CD14-positive monocyte (primary cell): ENCODE results near the gene PITHD1. TPM values are rescaled to one million over a fixed set of nuclear protein-coding genes. Genes with fewer than 3 reads are reported as not detected.

Experiments used
- DNase-seq, 3 donors: peaks; one replicate each; pipeline ENCODE4 v3.0.0-alpha.2; 2011 to 2022
- H2AFZ ChIP-seq: 2 replicates; pipeline ENCODE4 v1.6.0; 2012; ENCODE audit warnings: mild to moderate bottlenecking, low read depth, low read length, inconsistent platforms; ENCODE audit not compliant: insufficient read depth, poor library complexity, severe bottlenecking
- H3K27ac ChIP-seq, 2 donors: 1 replicate in 1 of 2; 2 replicates in 1 of 2; pipeline ENCODE4 v1.5.1; 2012 to 2013; ENCODE audit warnings: low read length in 2 of 2, control low read depth in 1 of 2, inconsistent platforms in 1 of 2, low read depth in 1 of 2, mild to moderate bottlenecking in 1 of 2
- H3K27me3 ChIP-seq, 2 donors: one replicate each; pipeline versions ENCODE4 v1.6.0 to v1.6.1; 2011 to 2013; ENCODE audit warnings: low read length in 2 of 2; ENCODE audit not compliant: control insufficient read depth in 2 of 2, insufficient read depth in 2 of 2
- H3K36me3 ChIP-seq, 2 donors: replicated peaks in 1 of 2; 1 replicate in 1 of 2; 2 replicates in 1 of 2; pipeline versions ENCODE4 v1.5.1 to v1.6.1; 2012 to 2013; ENCODE audit warnings: low read length in 2 of 2, control low read depth in 1 of 2, inconsistent platforms in 1 of 2, mild to moderate bottlenecking in 1 of 2; ENCODE audit not compliant: insufficient read depth in 2 of 2, control insufficient read depth in 1 of 2
- H3K4me1 ChIP-seq, 2 donors: 1 replicate in 1 of 2; 2 replicates in 1 of 2; pipeline versions ENCODE4 v1.5.1 to v1.6.1; 2012 to 2013; ENCODE audit warnings: low read length in 2 of 2, control low read depth in 1 of 2, inconsistent platforms in 1 of 2, mild to moderate bottlenecking in 1 of 2, moderate library complexity in 1 of 2; ENCODE audit not compliant: insufficient read depth in 2 of 2, control insufficient read depth in 1 of 2
- H3K4me2 ChIP-seq: replicated peaks from 2 replicates; pipeline ENCODE3; 2012; ENCODE audit warnings: low read length, moderate library complexity, mild to moderate bottlenecking; ENCODE audit not compliant: poor library complexity, severe bottlenecking; ENCODE audit errors: extremely low read depth
- H3K4me3 ChIP-seq, 3 experiments: fragments of 200-600 bp in 1 of 3; sonication (generic) in 1 of 3; replicated peaks in 1 of 3; 1 replicate in 2 of 3; 2 replicates in 1 of 3; pipeline ENCODE4 v1.5.1; 2011 to 2013; ENCODE audit warnings: low read length in 3 of 3, mild to moderate bottlenecking in 3 of 3, control low read depth in 2 of 3, low read depth in 2 of 3, inconsistent platforms in 1 of 3, moderate library complexity in 1 of 3
- H3K79me2 ChIP-seq: 2 replicates; pipeline ENCODE4 v1.6.0; 2012; ENCODE audit warnings: mild to moderate bottlenecking, control low read depth, inconsistent platforms, low read length, moderate library complexity; ENCODE audit not compliant: insufficient read depth
- H3K9ac ChIP-seq: 2 replicates; pipeline ENCODE4 v1.6.0; 2017; ENCODE audit warnings: low read length, mild to moderate bottlenecking; ENCODE audit not compliant: insufficient read depth, poor library complexity, severe bottlenecking
- H3K9me3 ChIP-seq, 2 donors: replicated peaks in 1 of 2; 1 replicate in 1 of 2; 2 replicates in 1 of 2; pipeline versions ENCODE4 v1.5.1 to v1.6.1; 2012 to 2013; ENCODE audit warnings: low read length in 2 of 2, control low read depth in 1 of 2; ENCODE audit not compliant: control insufficient read depth in 1 of 2, insufficient read depth in 1 of 2
- H4K20me1 ChIP-seq: 2 replicates; pipeline ENCODE4 v1.6.0; 2012; ENCODE audit warnings: mild to moderate bottlenecking, low read length, control low read depth, moderate library complexity; ENCODE audit not compliant: insufficient read depth
- H3K27ac Mint-ChIP-seq, 7 donors: one replicate each; pipeline ENCODE4 v1.8.0; 2020; ENCODE audit warnings: mild to moderate bottlenecking in 7 of 7, mixed read lengths in 7 of 7, moderate library complexity in 6 of 7, inconsistent platforms in 2 of 7
- H3K27me3 Mint-ChIP-seq, 3 donors: one replicate each; pipeline ENCODE4 v1.8.0; 2021 to 2022; ENCODE audit warnings: low read depth in 3 of 3, mild to moderate bottlenecking in 3 of 3, mixed read lengths in 3 of 3, moderate library complexity in 3 of 3, inconsistent platforms in 1 of 3
- H3K36me3 Mint-ChIP-seq, 2 donors: one replicate each; pipeline ENCODE4 v1.8.0; 2020; ENCODE audit warnings: mixed read lengths in 2 of 2, inconsistent platforms in 1 of 2, mild to moderate bottlenecking in 1 of 2
- H3K4me1 Mint-ChIP-seq: one replicate; pipeline ENCODE4 v1.8.0; 2020; ENCODE audit warnings: mild to moderate bottlenecking, mixed read lengths
- H3K4me3 Mint-ChIP-seq, 2 donors: one replicate each; pipeline ENCODE4 v1.8.0; 2020; ENCODE audit warnings: mild to moderate bottlenecking in 2 of 2, mixed read lengths in 2 of 2, moderate library complexity in 1 of 2
- H3K9me3 Mint-ChIP-seq, 7 donors: one replicate each; pipeline ENCODE4 v1.8.0; 2020 to 2022; ENCODE audit warnings: mixed read lengths in 7 of 7, mild to moderate bottlenecking in 6 of 7, moderate library complexity in 6 of 7, inconsistent platforms in 2 of 7
- WGBS: methylation state at CpG from one replicate; pipeline ENCODE4 v1.1.5; 2013; ENCODE audit warnings: missing lambda C conversion rate; ENCODE audit not compliant: insufficient coverage; 5-methylcytosine and 5-hydroxymethylcytosine counted together
- intact Hi-C, 2 donors: fragments of 100-400 bp; cut with micrococcal nuclease; formaldehyde crosslinking; loops; one replicate each; pipeline versions ENCODE4 v1.15.0 to v1.15.1; 2023
- polyA plus RNA-seq, 3 donors: library from polyadenylated mRNA; depleted of rRNA in 1 of 3; unstranded in 2 of 3; stranded (reverse) in 1 of 3; fragments of 300-500 nt in 2 of 3; fragments of >200 nt in 1 of 3; fragmentation: Illumina TruSeq in 2 of 3; gene quantifications; 1 replicate in 2 of 3; 2 replicates in 1 of 3; pipeline ENCODE4 v1.2.3, GENCODE V29; 2012 to 2021
- TF ChIP-seq, protein P1 (sequence below): fragments of 200-600 bp; IDR thresholded peaks from one replicate; pipeline ENCODE4 v1.8.0; 2022; ENCODE audit warnings: antibody characterized with exemption, mild to moderate bottlenecking

Gene PITHD1
- polyA plus RNA-seq, 3 donors = 20.8 to 40.8 (median 29.9) TPM

DNA sequence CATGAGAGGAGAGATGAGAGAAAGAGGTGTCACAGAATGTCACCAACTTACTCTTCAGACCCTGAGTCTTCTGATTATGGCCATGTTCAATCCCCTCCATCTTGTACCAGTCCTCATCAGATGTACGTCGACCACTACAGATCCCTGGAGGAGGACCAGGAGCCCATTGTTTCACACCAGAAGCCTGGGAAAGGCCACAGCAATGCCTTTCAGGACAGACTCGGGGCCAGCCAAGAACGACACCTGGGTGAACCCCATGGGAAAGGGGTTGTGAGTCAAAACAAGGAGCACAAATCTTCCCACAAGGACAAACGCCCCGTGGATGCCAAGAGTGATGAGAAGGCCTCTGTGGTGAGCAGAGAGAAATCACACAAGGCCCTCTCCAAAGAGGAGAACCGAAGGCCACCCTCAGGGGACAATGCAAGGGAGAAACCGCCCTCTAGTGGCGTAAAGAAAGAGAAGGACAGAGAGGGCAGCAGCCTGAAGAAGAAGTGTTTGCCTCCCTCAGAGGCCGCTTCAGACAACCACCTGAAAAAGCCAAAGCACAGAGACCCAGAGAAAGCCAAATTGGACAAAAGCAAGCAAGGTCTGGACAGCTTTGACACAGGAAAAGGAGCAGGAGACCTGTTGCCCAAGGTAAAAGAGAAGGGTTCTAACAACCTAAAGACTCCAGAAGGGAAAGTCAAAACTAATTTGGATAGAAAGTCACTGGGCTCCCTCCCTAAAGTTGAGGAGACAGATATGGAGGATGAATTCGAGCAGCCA is 27.0 kb upstream of the PITHD1 start:
- Histone ChIP-seq H3K4me3 (no peak overlapping the region), H3K4me2 (no peak overlapping the region), H3K9ac (no peak overlapping the region), H2AFZ (no peak overlapping the region), H3K36me3 (peaks cover 70 to 95% of the 10 kb centered on the region in 2 donors), H3K79me2 (peaks cover 53% of the 10 kb centered on the region), H3K4me1 (no peaks in the 10 kb centered on the region), H4K20me1 (peaks cover 97% of the 10 kb centered on the region), H3K27me3 (no peaks in the 10 kb centered on the region), H3K27ac (peak overlapping the region in 1 of 2 donors; percentile 6), H3K9me3 (no peaks in the 10 kb centered on the region)
- intact Hi-C loops = loop anchor here (5.0 to 10.0 kb wide), 2 partner anchors 59 to 196 kb away; partner anchors contain the start of genes ID3 (in 1 of the 2) and RPL11 (in 1 of the 2)
- H3K36me3 Mint-ChIP-seq = peaks cover 70 to 81% of the 10 kb centered on the region in 2 donors
- no CpG with 5 or more reads among the region's 11 CpGs for WGBS
- H3K4me1 Mint-ChIP-seq = peaks cover 13% of the 10 kb centered on the region
- H3K4me3 Mint-ChIP-seq = no peak overlapping the region
- peak overlapping the region in 4 of 7 donors; percentile 4 to 73 (median 60) for H3K27ac Mint-ChIP-seq
- TF ChIP-seq, protein P1, sequence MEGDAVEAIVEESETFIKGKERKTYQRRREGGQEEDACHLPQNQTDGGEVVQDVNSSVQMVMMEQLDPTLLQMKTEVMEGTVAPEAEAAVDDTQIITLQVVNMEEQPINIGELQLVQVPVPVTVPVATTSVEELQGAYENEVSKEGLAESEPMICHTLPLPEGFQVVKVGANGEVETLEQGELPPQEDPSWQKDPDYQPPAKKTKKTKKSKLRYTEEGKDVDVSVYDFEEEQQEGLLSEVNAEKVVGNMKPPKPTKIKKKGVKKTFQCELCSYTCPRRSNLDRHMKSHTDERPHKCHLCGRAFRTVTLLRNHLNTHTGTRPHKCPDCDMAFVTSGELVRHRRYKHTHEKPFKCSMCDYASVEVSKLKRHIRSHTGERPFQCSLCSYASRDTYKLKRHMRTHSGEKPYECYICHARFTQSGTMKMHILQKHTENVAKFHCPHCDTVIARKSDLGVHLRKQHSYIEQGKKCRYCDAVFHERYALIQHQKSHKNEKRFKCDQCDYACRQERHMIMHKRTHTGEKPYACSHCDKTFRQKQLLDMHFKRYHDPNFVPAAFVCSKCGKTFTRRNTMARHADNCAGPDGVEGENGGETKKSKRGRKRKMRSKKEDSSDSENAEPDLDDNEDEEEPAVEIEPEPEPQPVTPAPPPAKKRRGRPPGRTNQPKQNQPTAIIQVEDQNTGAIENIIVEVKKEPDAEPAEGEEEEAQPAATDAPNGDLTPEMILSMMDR = peak; percentile 80
- H3K27me3 Mint-ChIP-seq = peaks cover 0 to 2% (median 0%) of the 10 kb centered on the region in 3 donors
- no peaks in the 10 kb centered on the region for H3K9me3 Mint-ChIP-seq
- DNase-seq = peak in 2 of 3 donors; percentile 12 to 34

DNA sequence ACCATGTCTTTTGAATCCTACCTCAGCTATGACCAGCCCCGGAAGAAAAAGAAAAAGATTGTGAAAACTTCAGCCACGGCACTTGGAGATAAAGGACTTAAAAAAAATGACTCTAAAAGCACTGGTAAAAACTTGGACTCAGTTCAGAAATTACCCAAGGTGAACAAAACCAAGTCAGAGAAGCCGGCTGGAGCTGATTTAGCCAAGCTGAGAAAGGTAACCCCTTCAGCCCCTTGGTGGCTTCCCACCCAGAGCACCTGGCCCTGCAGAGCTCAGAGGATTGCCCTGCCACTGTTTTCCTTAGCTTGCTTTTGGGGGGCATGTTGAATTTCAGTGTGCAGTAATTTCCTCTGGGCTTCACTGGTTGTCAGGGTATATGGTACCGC is 26.4 kb upstream of the PITHD1 start:
- Histone ChIP-seq H3K36me3 (peaks cover 76 to 95% of the 10 kb centered on the region in 2 donors), H3K27ac (peak overlapping the region in 1 of 2 donors; percentile 6), H3K9ac (no peak overlapping the region), H3K27me3 (no peaks in the 10 kb centered on the region), H3K9me3 (no peaks in the 10 kb centered on the region), H3K4me1 (no peaks in the 10 kb centered on the region), H2AFZ (no peak overlapping the region), H4K20me1 (peaks cover 97% of the 10 kb centered on the region), H3K4me2 (no peak overlapping the region), H3K79me2 (peaks cover 47% of the 10 kb centered on the region), H3K4me3 (no peak overlapping the region)
- Mint-ChIP-seq H3K9me3 (no peaks in the 10 kb centered on the region), H3K36me3 (peaks cover 73 to 81% of the 10 kb centered on the region in 2 donors), H3K4me1 (peaks cover 9% of the 10 kb centered on the region), H3K27me3 (peaks cover 0 to 2% (median 0%) of the 10 kb centered on the region in 3 donors), H3K27ac (peak overlapping the region in 1 of 7 donors; percentile 4), H3K4me3 (no peak overlapping the region)
- intact Hi-C loops = loop anchor here (5.0 to 10.0 kb wide), 2 partner anchors 60 to 197 kb away; partner anchors contain the start of genes ID3 (in 1 of the 2) and RPL11 (in 1 of the 2)
- DNase-seq = no peak
- TF ChIP-seq, protein P1 = peak; percentile 5
- 100% methylated on average over 3 of the region's 4 CpGs for WGBS
